HepG2 (cell line): ENCODE measurements around the gene WDR59. TPM values are rescaled to one million over a fixed set of nuclear protein-coding genes. Genes with fewer than 3 reads are reported as not detected.
A peak's percentile ranks its signal among the peaks of the same experiment; 100 is the strongest.

Experiments used
- ATAC-seq: fragments of 200-7000 bp; cut with Tn5 transposase; 3 replicates; pipeline ENCODE4 v1.9.1; 2020; ENCODE audit warnings: mild to moderate bottlenecking, moderate library complexity
- BruUV-seq: library from RNA; stranded (reverse); fragments of 400-500 nt; replicated peaks from 2 replicates; lab custom pipeline; 2021; lab: Mats Ljungman, UMichigan
- CTCF ChIA-PET: fragments of 300-600 bp; formaldehyde crosslinking; extraction: SDS; loops from one replicate; lab custom pipeline; 2021; ENCODE audit warnings: low total read pairs, inconsistent platforms, low intra/inter-chr PET ratio; lab: Yijun Ruan, JAX
- POLR2A ChIA-PET: fragments of 350-600 bp; sonication (Branson Sonifier 250); formaldehyde crosslinking; loops from one replicate; lab custom pipeline; 2020; ENCODE audit warnings: antibody characterized with exemption, inconsistent platforms; lab: Yijun Ruan, JAX
- DNase-seq: peaks from one replicate; pipeline ENCODE4 v3.0.0-alpha.2; 2015; ENCODE audit warnings: low spot score
- FAIRE-seq: peaks from 3 replicates; lab custom pipeline; 2011; peaks lifted over from hg19 to GRCh38; lab: Jason Lieb, UNC
- H2AFZ ChIP-seq: one replicate; pipeline ENCODE4 v1.6.1; 2011; ENCODE audit warnings: low read length, inconsistent platforms
- H3K27ac ChIP-seq: fragments of 300-600 bp; 3 replicates; pipeline ENCODE4 v1.8.0; 2011; ENCODE audit warnings: mixed run types, mild to moderate bottlenecking, mixed read lengths, low read length, inconsistent platforms; ENCODE audit not compliant: insufficient read depth; ENCODE audit errors: extremely low read length
- H3K27me3 ChIP-seq, 2 experiments: fragments of 200-600 bp in 1 of 2; 2 replicates in 1 of 2; 3 replicates in 1 of 2; pipeline versions ENCODE4 v1.6.0 to v1.8.0; 2011; ENCODE audit warnings: low read length in 2 of 2, mild to moderate bottlenecking in 2 of 2, moderate library complexity in 2 of 2, inconsistent platforms in 1 of 2; ENCODE audit not compliant: insufficient read depth in 2 of 2, control insufficient read depth in 1 of 2
- H3K36me3 ChIP-seq, 2 experiments: fragments of 200-600 bp in 1 of 2; replicated peaks in 1 of 2; 2 replicates in 1 of 2; 3 replicates in 1 of 2; pipeline versions ENCODE4 v1.5.1 to v1.8.0; 2011; ENCODE audit warnings: low read length in 2 of 2, inconsistent platforms in 1 of 2; ENCODE audit not compliant: insufficient read depth in 2 of 2, control insufficient read depth in 1 of 2
- H3K4me1 ChIP-seq: 2 replicates; pipeline ENCODE4 v1.5.1; 2012; ENCODE audit warnings: low read length, inconsistent platforms; ENCODE audit not compliant: insufficient read depth
- H3K4me2 ChIP-seq: 2 replicates; pipeline ENCODE4 v1.6.0; 2011; ENCODE audit warnings: low read depth, low read length, inconsistent platforms
- H3K4me3 ChIP-seq, 3 experiments: fragments of 200-600 bp in 1 of 3; sonication (generic), shearing (Covaris generic) in 1 of 3; replicated peaks in 1 of 3; 2 replicates each; pipeline ENCODE4 v1.5.1; 2011 to 2016; ENCODE audit warnings: low read length in 3 of 3, inconsistent platforms in 2 of 3, low read depth in 2 of 3, mild to moderate bottlenecking in 2 of 3, control low read depth in 1 of 3, mixed read lengths in 1 of 3; ENCODE audit not compliant: insufficient read depth in 1 of 3
- H3K79me2 ChIP-seq: one replicate; pipeline ENCODE4 v1.6.1; 2011; ENCODE audit warnings: low read length, inconsistent platforms; ENCODE audit not compliant: insufficient read depth
- H3K9ac ChIP-seq: 2 replicates; pipeline ENCODE4 v1.6.0; 2011; ENCODE audit warnings: mild to moderate bottlenecking, low read depth, low read length, inconsistent platforms; ENCODE audit not compliant: insufficient read depth
- H3K9me3 ChIP-seq: 2 replicates; pipeline ENCODE4 v1.5.1; 2012; ENCODE audit warnings: mild to moderate bottlenecking, low read length
- H4K20me1 ChIP-seq: 2 replicates; pipeline ENCODE4 v1.6.0; 2011; ENCODE audit warnings: inconsistent platforms, mild to moderate bottlenecking, low read length, moderate library complexity; ENCODE audit not compliant: insufficient read depth
- ATF5 ChIP-seq: sonication (generic); formaldehyde crosslinking; IDR thresholded peaks from 2 replicates; pipeline ENCODE4 v1.4.0; 2020; ENCODE audit warnings: mild to moderate bottlenecking, low read depth, missing genetic modification reagents
- CSRNP1 ChIP-seq: sonication (generic); formaldehyde crosslinking; IDR thresholded peaks from 2 replicates; pipeline ENCODE4 v1.8.1; 2023; ENCODE audit warnings: mild to moderate bottlenecking, missing genetic modification reagents
- FOSL1 ChIP-seq: sonication (generic); formaldehyde crosslinking; IDR thresholded peaks from 2 replicates; pipeline ENCODE4 v1.9.0; 2021; ENCODE audit warnings: missing genetic modification reagents, borderline replicate concordance
- FOXP4 ChIP-seq: sonication (generic); formaldehyde crosslinking; IDR thresholded peaks from 2 replicates; pipeline ENCODE4 v1.4.0; 2020; ENCODE audit warnings: missing genetic modification reagents
- KLF16 ChIP-seq, 2 experiments: sonication (generic) in 1 of 2; formaldehyde crosslinking in 1 of 2; IDR thresholded peaks; 2 replicates each; pipeline versions ENCODE4 v1.6.1 to v1.8.0; 2016 to 2023; ENCODE audit warnings: missing genetic modification reagents in 2 of 2, missing compliant biosample characterization in 1 of 2
- MIER2 ChIP-seq: IDR thresholded peaks from 2 replicates; pipeline ENCODE4 v1.6.1; 2016; ENCODE audit warnings: missing biosample characterization, missing genetic modification reagents
- ONECUT2 ChIP-seq: sonication (generic); formaldehyde crosslinking; IDR thresholded peaks from 2 replicates; pipeline ENCODE4 v1.4.0; 2020; ENCODE audit warnings: missing genetic modification reagents
- POLR2AphosphoS5 ChIP-seq: IDR thresholded peaks from 2 replicates; pipeline ENCODE4 v1.6.1; 2012; ENCODE audit warnings: low read depth, low read length
- RFX5 ChIP-seq: IDR thresholded peaks from 2 replicates; pipeline ENCODE4 v1.6.1; 2011; ENCODE audit warnings: low read depth, low read length, improper control_type of control experiment
- RNF219 ChIP-seq: sonication (generic); formaldehyde crosslinking; IDR thresholded peaks from 2 replicates; pipeline ENCODE4 v1.5.0; 2020; ENCODE audit warnings: mild to moderate bottlenecking, missing genetic modification reagents
- SAP130 ChIP-seq: IDR thresholded peaks from 2 replicates; pipeline ENCODE4 v1.6.1; 2016; ENCODE audit warnings: low read depth
- TAF1 ChIP-seq: sonication (generic); formaldehyde crosslinking; IDR thresholded peaks from 2 replicates; pipeline ENCODE4 v1.4.0; 2020; ENCODE audit warnings: missing genetic modification reagents
- XRCC5 ChIP-seq: fragments of 200-400 bp; formaldehyde crosslinking; optimal IDR thresholded peaks from 2 replicates; pipeline ENCODE3; 2017; ENCODE audit warnings: mild to moderate bottlenecking, low read length
- ZFY ChIP-seq: sonication (generic); formaldehyde crosslinking; IDR thresholded peaks from 2 replicates; pipeline ENCODE4 v1.4.0; 2020; ENCODE audit warnings: missing genetic modification reagents
- ZNF160 ChIP-seq: sonication (generic); formaldehyde crosslinking; IDR thresholded peaks from 2 replicates; pipeline ENCODE4 v1.8.0; 2022; ENCODE audit warnings: mild to moderate bottlenecking, inconsistent platforms, missing genetic modification reagents
- ZNF317 ChIP-seq: sonication (generic); formaldehyde crosslinking; IDR thresholded peaks from 2 replicates; pipeline ENCODE4 v1.5.0; 2020; ENCODE audit warnings: mild to moderate bottlenecking, missing genetic modification reagents
- ZNF720 ChIP-seq: sonication (generic); formaldehyde crosslinking; IDR thresholded peaks from 2 replicates; pipeline ENCODE4 v1.4.0; 2020; ENCODE audit warnings: missing genetic modification reagents
- WGBS: methylation state at CpG from one replicate; pipeline ENCODE4 v1.1.6; 2017; ENCODE audit warnings: low lambda C conversion rate; 5-methylcytosine and 5-hydroxymethylcytosine counted together
- in situ Hi-C: cut with HindIII; loops from 2 replicates; pipeline ENCODE4 v1.10.0; 2017; ENCODE audit warnings: low pct_unique_long_range_greater_than_20kb; ENCODE audit not compliant: extremely low pct_ligation_motif_present
- intact Hi-C: fragments of 100-400 bp; cut with micrococcal nuclease; formaldehyde crosslinking; loops from one replicate; pipeline ENCODE4 v1.10.0; 2022; ENCODE audit not compliant: unreplicated experiment
- polyA plus RNA-seq, 8 experiments: library from polyadenylated mRNA; depleted of rRNA in 3 of 8; stranded (reverse) in 7 of 8; unstranded in 1 of 8; fragments of >200 nt; fragmentation: Illumina TruSeq in 4 of 8; extraction: Trizol in 4 of 8; gene quantifications; 2 replicates each; pipeline versions ENCODE4 v1.2.1 to v1.2.3, GENCODE V29; 2011 to 2016; ENCODE audit warnings: low read depth in 4 of 8, missing spikeins in 1 of 8, mixed read lengths in 1 of 8; ENCODE audit not compliant: insufficient read depth in 1 of 8
- total RNA-seq, 5 experiments: library from RNA; depleted of rRNA; stranded (reverse); fragments of >200 nt; fragmentation: Illumina TruSeq; extraction: Trizol; gene quantifications; 2 replicates each; pipeline ENCODE4 v1.2.3, GENCODE V29; 2016; ENCODE audit warnings: low read depth in 1 of 5
- TF ChIP-seq, protein P1 (sequence below): sonication (generic); formaldehyde crosslinking; IDR thresholded peaks from 2 replicates; pipeline ENCODE4 v1.5.0; 2020; ENCODE audit warnings: mild to moderate bottlenecking, missing genetic modification reagents

WDR59 gene
- total and polyA plus RNA-seq, 2 of the 13 experiments (the other 11 are each of a cell fraction or from before 2014, with no cell fraction given): 65.2 to 306 TPM

- H4K20me1 ChIP-seq: peaks cover 75% of the 10 kb centered on the region
- BruUV-seq: no TSS peak
- CTCF ChIA-PET: no interaction called here
- TF ChIP-seq ATF5 (CRISPR knock-in tag): no peak
- 0 out of 4 replicates have a peak, but pooled peaks of 1 of the 2 experiments have one; percentile 22 for TF ChIP-seq KLF16 (CRISPR knock-in tag; IDR thresholded peaks at IDR 0.05)
- no peak for TF ChIP-seq RFX5
- TF ChIP-seq RNF219: no peak
- 0 out of 2 replicates have a peak, but pooled peaks have one; percentile 23 for TF ChIP-seq TAF1 (CRISPR knock-in tag)
- no peak for TF ChIP-seq ZNF160 (CRISPR knock-in tag)
- TF ChIP-seq MIER2 (CRISPR knock-in tag): no peak
- TF ChIP-seq SAP130 (CRISPR knock-in tag): peak; percentile 41; the same call in 1 of the 2 replicates
- no peak for TF ChIP-seq CSRNP1 (CRISPR knock-in tag)
- 0 out of 2 replicates have a peak, but pooled peaks have one; percentile 28 for TF ChIP-seq ZFY
- no peak for TF ChIP-seq FOSL1
- peak; percentile 16; the same call in 1 of the 2 replicates for TF ChIP-seq ONECUT2 (CRISPR knock-in tag)
- no peak for TF ChIP-seq ZNF317
- no peak for TF ChIP-seq ZNF720 (CRISPR knock-in tag)
- TF ChIP-seq POLR2AphosphoS5: no peak
- TF ChIP-seq, protein P1, sequence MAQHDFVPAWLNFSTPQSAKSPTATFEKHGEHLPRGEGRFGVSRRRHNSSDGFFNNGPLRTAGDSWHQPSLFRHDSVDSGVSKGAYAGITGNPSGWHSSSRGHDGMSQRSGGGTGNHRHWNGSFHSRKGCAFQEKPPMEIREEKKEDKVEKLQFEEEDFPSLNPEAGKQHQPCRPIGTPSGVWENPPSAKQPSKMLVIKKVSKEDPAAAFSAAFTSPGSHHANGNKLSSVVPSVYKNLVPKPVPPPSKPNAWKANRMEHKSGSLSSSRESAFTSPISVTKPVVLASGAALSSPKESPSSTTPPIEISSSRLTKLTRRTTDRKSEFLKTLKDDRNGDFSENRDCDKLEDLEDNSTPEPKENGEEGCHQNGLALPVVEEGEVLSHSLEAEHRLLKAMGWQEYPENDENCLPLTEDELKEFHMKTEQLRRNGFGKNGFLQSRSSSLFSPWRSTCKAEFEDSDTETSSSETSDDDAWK (CRISPR knock-in tag): no peak
- TF ChIP-seq FOXP4: peak; percentile 34; the same call in 1 of the 2 replicates
- TF ChIP-seq XRCC5: peak; percentile 5
Observed at GRCh38 chr16:75002474-75002873, 17.6 kb upstream of the WDR59 start.

More at GRCh38 chr16:75002474-75002873, 17.6 kb upstream of the WDR59 start:
- peaks cover 83% of the 10 kb centered on the region for H3K79me2 ChIP-seq
- H3K4me3 ChIP-seq: peak overlapping the region; percentile 6 to 80 (median 76); a peak in 5 of 6 replicates
- peak; percentile 28 for DNase-seq
- POLR2A ChIA-PET: interaction anchor here (0.6 to 3.3 kb wide), 5 partner anchors 10 to 367 kb away, joined by 3 to 14 read pairs (median 3); partner anchors contain the start of gene WDR59
- intact Hi-C loops: no loop called here
- peak overlapping the region; percentile 89 for H3K4me2 ChIP-seq
- peaks cover 52% of the 10 kb centered on the region for H3K4me1 ChIP-seq
- peaks cover 5 to 10% of the 10 kb centered on the region in 2 experiments for H3K36me3 ChIP-seq
- FAIRE-seq: no peak
- in situ Hi-C loops: no loop called here
- no peak for ATAC-seq
- H3K9ac ChIP-seq: peak overlapping the region; percentile 81
- 28% methylated on average over 9 of the region's 9 CpGs for WGBS
- peak overlapping the region; percentile 14 for H3K27ac ChIP-seq
- H2AFZ ChIP-seq: no peak overlapping the region
- no peaks in the 10 kb centered on the region for H3K9me3 ChIP-seq
- no peaks in the 10 kb centered on the region; a peak in 1 of 5 replicates for H3K27me3 ChIP-seq
